Measurements from ENCODE around the gene RBFOX2. TPM values are rescaled to one million over a fixed set of nuclear protein-coding genes. Genes with fewer than 3 reads are reported as not detected.

RBFOX2 gene
- total and polyA plus RNA-seq, 2 of the 13 experiments (the other 11 are each of a cell fraction or from before 2014, with no cell fraction given), result 37.3 to 40.4 TPM

GRCh38 chr22:36052505-36052941 is 23.9 kb upstream of the RBFOX2 start:
- Histone ChIP-seq H3K27ac (ENCODE audit: extremely low read length, insufficient read depth, low read length) (no peak overlapping the region), H3K27me3 (ENCODE audit: control insufficient read depth in 1 of 2, insufficient read depth in 2 of 2, low read length in 2 of 2) (peaks cover 0 to 3% of the 10 kb centered on the region in 2 experiments; a peak in 2 of 5 replicates), H3K9me3 (ENCODE audit: low read length) (no peaks in the 10 kb centered on the region), H3K36me3 (replicated peaks in 1 of 2; ENCODE audit: control insufficient read depth in 1 of 2, insufficient read depth in 2 of 2, low read length in 2 of 2) (no peaks in the 10 kb centered on the region), H2AFZ (ENCODE audit: low read length) (peak overlapping the region; percentile 96), H3K4me3 (replicated peaks in 1 of 3; ENCODE audit: insufficient read depth in 1 of 3, low read depth in 2 of 3, low read length in 3 of 3) (peak overlapping the region in 1 of 3 experiments; percentile 27; a peak in 2 of 6 replicates), H3K4me1 (ENCODE audit: insufficient read depth, low read length) (peaks cover 28% of the 10 kb centered on the region), H3K79me2 (ENCODE audit: insufficient read depth, low read length) (no peaks in the 10 kb centered on the region), H3K9ac (ENCODE audit: insufficient read depth, low read depth, low read length) (no peak overlapping the region), H3K4me2 (ENCODE audit: low read depth, low read length) (peak overlapping the region; percentile 63), H4K20me1 (ENCODE audit: insufficient read depth, low read length) (no peaks in the 10 kb centered on the region)
- ChIA-PET POLR2A (interaction anchor here (1.0 to 1.5 kb wide), 2 partner anchors 13 to 24 kb away, joined by 4 to 7 read pairs; partner anchors contain the start of gene RBFOX2), CTCF (ENCODE audit: low intra/inter-chr PET ratio, low total read pairs) (no interaction called here)
- ATAC-seq (peak; percentile 71), FAIRE-seq (no peak), DNase-seq (ENCODE audit: low spot score) (no peak)
- 67% methylated on average over 5 of the region's 5 CpGs for WGBS (ENCODE audit: low lambda C conversion rate)
- intact Hi-C loops (cut with micrococcal nuclease; ENCODE audit: unreplicated experiment) (no loop called here), in situ Hi-C loops (cut with HindIII; ENCODE audit: extremely low pct_ligation_motif_present, low pct_unique_long_range_greater_than_20kb) (no loop called here)
- BruUV-seq (replicated peaks), result no TSS peak
- TF ChIP-seq ZBTB40 (IDR thresholded peaks at IDR 0.05) (no peak), ZBTB40 (CRISPR knock-in tag; IDR thresholded peaks at IDR 0.05) (no peak), ZNF143 (CRISPR knock-in tag; IDR thresholded peaks at IDR 0.05) (no peak), MAFF (IDR thresholded peaks at IDR 0.05; ENCODE audit: low read depth, low read length) (0 out of 2 replicates have a peak, but pooled peaks have one; percentile 20), ZNF546 (CRISPR knock-in tag; conservative IDR thresholded peaks at IDR 0.05) (no peak), KIAA2018 (CRISPR knock-in tag; IDR thresholded peaks at IDR 0.05; ENCODE audit: borderline replicate concordance) (no peak), SOX6 (IDR thresholded peaks at IDR 0.05) (no peak), SOX6 (CRISPR knock-in tag; IDR thresholded peaks at IDR 0.05) (no peak)
